Hepatocyte (in vitro differentiated cells): ENCODE measurements around the gene SGMS1. TPM values are rescaled to one million over a fixed set of nuclear protein-coding genes. Genes with fewer than 3 reads are reported as not detected.

ENCODE experiments used
- DNase-seq: peaks from one replicate; pipeline ENCODE4 v3.0.0-alpha.2; 2016; ENCODE audit warnings: low spot score
- H2AFZ ChIP-seq: fragments of 200-600 bp; sonication (generic); 2 replicates; pipeline ENCODE4 v1.6.0; 2016; ENCODE audit warnings: antibody characterized with exemption, mild to moderate bottlenecking
- H3K27ac ChIP-seq: fragments of 200-600 bp; sonication (generic); 2 replicates; pipeline ENCODE4 v1.5.1; 2016; ENCODE audit warnings: mild to moderate bottlenecking
- H3K27me3 ChIP-seq: fragments of 200-600 bp; sonication (generic); 2 replicates; pipeline ENCODE4 v1.6.1; 2016
- H3K36me3 ChIP-seq: fragments of 200-600 bp; sonication (generic); replicated peaks from 2 replicates; pipeline ENCODE4 v1.5.1; 2016; ENCODE audit warnings: low read depth; ENCODE audit not compliant: insufficient read depth
- H3K4me1 ChIP-seq: fragments of 200-600 bp; sonication (generic); 2 replicates; pipeline ENCODE4 v1.5.1; 2016; ENCODE audit warnings: mild to moderate bottlenecking, moderate library complexity; ENCODE audit not compliant: insufficient read depth
- H3K4me2 ChIP-seq: fragments of 200-600 bp; sonication (generic); 2 replicates; pipeline ENCODE4 v1.6.0; 2016
- H3K4me3 ChIP-seq: fragments of 200-600 bp; sonication (generic); 2 replicates; pipeline ENCODE4 v1.5.1; 2016; ENCODE audit warnings: mild to moderate bottlenecking
- H3K79me2 ChIP-seq: fragments of 200-600 bp; sonication (generic); 2 replicates; pipeline ENCODE4 v1.6.0; 2017; ENCODE audit warnings: mild to moderate bottlenecking
- H3K9me2 ChIP-seq: fragments of 200-600 bp; sonication (generic); replicated peaks from 2 replicates; pipeline ENCODE4 v1.6.0; 2017; ENCODE audit warnings: mild to moderate bottlenecking; ENCODE audit not compliant: insufficient read depth
- H3K9me3 ChIP-seq: fragments of 200-600 bp; sonication (generic); 2 replicates; pipeline ENCODE4 v1.5.1; 2016; ENCODE audit warnings: low read depth, mild to moderate bottlenecking
- H4K20me1 ChIP-seq: fragments of 200-600 bp; sonication (generic); 2 replicates; pipeline ENCODE4 v1.6.0; 2016; ENCODE audit warnings: mild to moderate bottlenecking; ENCODE audit not compliant: insufficient read depth, poor library complexity, severe bottlenecking
- CTCF ChIP-seq: fragments of 200-600 bp; sonication (generic); IDR thresholded peaks from 2 replicates; pipeline ENCODE4 v1.5.1; 2016; ENCODE audit warnings: antibody characterized with exemption, mild to moderate bottlenecking; ENCODE audit not compliant: poor library complexity
- EZH2 ChIP-seq: fragments of 200-600 bp; sonication (generic); IDR thresholded peaks from 2 replicates; pipeline ENCODE4 v1.6.1; 2016; ENCODE audit warnings: antibody characterized with exemption, mild to moderate bottlenecking, borderline replicate concordance
- EZH2phosphoT487 ChIP-seq: fragments of 200-600 bp; sonication (generic); IDR thresholded peaks from one replicate; pipeline ENCODE4 v1.6.1; 2018; ENCODE audit warnings: antibody characterized with exemption, mild to moderate bottlenecking, low read depth, moderate library complexity; ENCODE audit not compliant: unreplicated experiment, severe bottlenecking
- WGBS: methylation state at CpG from one replicate; pipeline ENCODE4 v1.1.6; 2016; ENCODE audit warnings: low lambda C conversion rate; ENCODE audit errors: missing lambda C conversion rate; 5-methylcytosine and 5-hydroxymethylcytosine counted together
- polyA plus RNA-seq: library from polyadenylated mRNA; unstranded; fragments of >200 nt; fragmentation: Nextera tagmentation; extraction: Ambion mirVana; gene quantifications from 2 replicates; pipeline ENCODE4 v1.2.1, GENCODE V29; 2016
- total RNA-seq: library from RNA; depleted of rRNA; stranded (reverse); fragments of >200 nt; gene quantifications from 2 replicates; pipeline ENCODE4 v1.2.3, GENCODE V29; 2014

Gene SGMS1
- total and polyA plus RNA-seq, 2 experiments from 2014 or later, result 28.1 to 87.8 TPM

- H3K36me3 ChIP-seq, result no peaks in the 10 kb centered on the region
- no peaks in the 10 kb centered on the region for H4K20me1 ChIP-seq
- WGBS, result 67% methylated on average over 6 of the region's 6 CpGs
- DNase-seq, result no peak
- TF ChIP-seq CTCF (no peak), EZH2 (no peak), EZH2phosphoT487 (no peak)
- no peaks in the 10 kb centered on the region for H3K4me1 ChIP-seq
- no peak overlapping the region for H3K4me3 ChIP-seq
- no peak overlapping the region for H3K27ac ChIP-seq
- H3K79me2 ChIP-seq, result no peaks in the 10 kb centered on the region
- H3K4me2 ChIP-seq, result no peak overlapping the region
- no peak overlapping the region for H2AFZ ChIP-seq
- no peaks in the 10 kb centered on the region for H3K27me3 ChIP-seq
- H3K9me2 ChIP-seq, result no peaks in the 10 kb centered on the region
- no peaks in the 10 kb centered on the region for H3K9me3 ChIP-seq
These were observed 298.1 kb downstream of the SGMS1 start for GRCh38 chr10:50325449-50326171.

DNA sequence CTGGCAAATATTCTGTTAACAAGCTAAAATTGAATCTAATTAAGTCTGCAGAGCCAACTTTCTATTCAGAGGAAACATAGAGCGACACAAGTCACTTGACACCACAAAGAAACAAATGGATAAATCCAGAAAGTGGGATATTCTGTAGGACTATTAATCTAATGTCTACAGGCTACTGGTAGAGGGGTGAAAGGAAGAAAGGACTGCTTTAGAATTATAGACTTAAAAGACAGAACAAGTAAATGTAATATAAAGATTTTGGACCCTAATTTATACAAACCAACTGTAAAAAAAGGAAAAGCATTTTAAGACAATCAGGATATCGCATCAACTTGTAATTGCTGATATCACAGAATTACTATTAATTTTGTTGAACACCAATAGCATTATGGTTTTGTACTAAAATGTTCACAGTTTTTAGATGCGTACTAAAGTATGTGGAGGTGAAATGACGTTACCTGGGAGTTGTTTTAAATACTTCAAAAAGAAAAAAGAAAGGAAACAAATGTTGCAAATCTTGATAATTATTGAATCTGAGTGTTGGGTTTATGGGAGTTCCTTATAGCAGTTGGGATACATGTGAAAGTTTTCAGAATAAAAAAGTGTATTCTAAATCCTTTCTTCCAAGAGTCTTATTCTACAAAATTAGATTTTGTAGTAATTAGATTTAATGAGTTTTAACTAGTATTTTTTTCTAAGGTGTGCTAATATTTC, 298.9 kb downstream of the SGMS1 start:
- Histone ChIP-seq H3K4me3 (no peak overlapping the region), H3K36me3 (no peaks in the 10 kb centered on the region), H3K79me2 (no peaks in the 10 kb centered on the region), H3K27me3 (no peaks in the 10 kb centered on the region), H4K20me1 (no peaks in the 10 kb centered on the region), H3K4me2 (no peak overlapping the region), H3K4me1 (no peaks in the 10 kb centered on the region), H3K27ac (no peak overlapping the region), H3K9me3 (no peaks in the 10 kb centered on the region), H2AFZ (no peak overlapping the region), H3K9me2 (no peaks in the 10 kb centered on the region)
- WGBS, result 98% methylated on average over 4 of the region's 4 CpGs
- TF ChIP-seq EZH2phosphoT487, result no peak
- no peak for TF ChIP-seq CTCF
- no peak for TF ChIP-seq EZH2
- DNase-seq, result no peak

DNA sequence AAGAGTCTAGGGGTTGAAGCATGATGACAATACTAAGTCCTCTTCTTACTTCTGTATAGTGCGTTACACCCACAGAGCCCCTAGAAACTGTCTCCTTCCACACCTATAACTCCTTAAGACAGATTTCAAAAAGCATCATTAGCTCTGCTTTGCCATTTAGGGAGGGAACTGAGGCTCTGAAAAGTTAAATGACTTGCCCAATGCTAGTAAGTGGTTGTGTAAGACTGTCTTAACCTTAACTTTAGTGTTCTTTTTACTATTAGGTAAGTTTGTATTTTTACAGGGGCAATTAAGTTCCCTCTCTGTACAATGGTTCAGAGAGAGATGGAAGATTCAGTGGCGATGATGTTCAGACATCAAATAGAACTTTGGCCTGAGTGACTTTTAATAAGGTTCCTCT, 299.7 kb downstream of the SGMS1 start:
- Histone ChIP-seq H3K79me2 (no peaks in the 10 kb centered on the region), H3K4me3 (no peak overlapping the region), H3K4me1 (no peaks in the 10 kb centered on the region), H3K36me3 (no peaks in the 10 kb centered on the region), H3K9me2 (no peaks in the 10 kb centered on the region), H3K27ac (no peak overlapping the region), H4K20me1 (no peaks in the 10 kb centered on the region), H3K4me2 (no peak overlapping the region), H3K9me3 (no peaks in the 10 kb centered on the region), H2AFZ (no peak overlapping the region), H3K27me3 (no peaks in the 10 kb centered on the region)
- 95% methylated on average over 2 of the region's 2 CpGs for WGBS
- no peak for DNase-seq
- TF ChIP-seq CTCF (no peak), EZH2phosphoT487 (no peak), EZH2 (no peak)
